GM18867 (cell line): ENCODE measurements around the gene SEPTIN5.

ENCODE experiments used
- ATAC-seq: cut with Tn5 transposase; IDR thresholded peaks from one replicate; pipeline ENCODE4 v1.9.1; 2021; ENCODE audit warnings: mild to moderate bottlenecking, moderate library complexity; ENCODE audit not compliant: unreplicated experiment

The SEPTIN5 gene

GRCh38 chr22:19732403-19733113 is 18.3 kb downstream of the SEPTIN5 start:
- ATAC-seq = no peak

- no peak for ATAC-seq
These were observed 19.5 kb downstream of the SEPTIN5 start for GRCh38 chr22:19733755-19734154.

- ATAC-seq = no peak
These were observed 19.9 kb downstream of the SEPTIN5 start for GRCh38 chr22:19734163-19734562.

GRCh38 chr22:19734837-19735382 is 20.6 kb downstream of the SEPTIN5 start:
- no peak for ATAC-seq

- no peak for ATAC-seq
These were observed 21.6 kb downstream of the SEPTIN5 start for GRCh38 chr22:19735665-19736510.

- ATAC-seq = no peak
These were observed 23.8 kb downstream of the SEPTIN5 start for GRCh38 chr22:19737846-19738663.

GRCh38 chr22:19738664-19739447 is 24.6 kb downstream of the SEPTIN5 start:
- ATAC-seq = no peak

GRCh38 chr22:19739448-19739895 is 25.2 kb downstream of the SEPTIN5 start:
- no peak for ATAC-seq

GRCh38 chr22:19739911-19740449 is 25.7 kb downstream of the SEPTIN5 start:
- no peak for ATAC-seq

GRCh38 chr22:19740586-19740985 is 26.3 kb downstream of the SEPTIN5 start:
- ATAC-seq = no peak

- no peak for ATAC-seq
These were observed 26.8 kb downstream of the SEPTIN5 start for GRCh38 chr22:19741053-19741452.

- no peak for ATAC-seq
These were observed 28.1 kb downstream of the SEPTIN5 start for GRCh38 chr22:19742160-19743066.

GRCh38 chr22:19743081-19743480 is 28.8 kb downstream of the SEPTIN5 start:
- no peak for ATAC-seq

- ATAC-seq = no peak
These were observed 29.3 kb downstream of the SEPTIN5 start for GRCh38 chr22:19743651-19744050.

- ATAC-seq = no peak
These were observed 30.2 kb downstream of the SEPTIN5 start for GRCh38 chr22:19744350-19745006.

GRCh38 chr22:19745155-19746101 is 31.1 kb downstream of the SEPTIN5 start:
- no peak for ATAC-seq

- ATAC-seq = no peak
These were observed 32.4 kb downstream of the SEPTIN5 start for GRCh38 chr22:19746726-19747125.
